Neuronal stem cell (in vitro differentiated cells): ENCODE data around the gene GPR150. TPM values are rescaled to one million over a fixed set of nuclear protein-coding genes. Genes with fewer than 3 reads are reported as not detected.

Experiments used
- DNase-seq: peaks from one replicate; pipeline ENCODE4 v3.0.0-alpha.2; 2013; ENCODE audit warnings: low spot score
- H2AFZ ChIP-seq: one replicate; pipeline ENCODE4 v1.6.1; 2013; ENCODE audit warnings: mild to moderate bottlenecking, low read length, inconsistent platforms
- H2AK5ac ChIP-seq: 2 replicates; pipeline ENCODE4 v1.6.1; 2013; ENCODE audit warnings: low read depth, mild to moderate bottlenecking, inconsistent platforms, low read length, moderate library complexity, mixed read lengths
- H2BK120ac ChIP-seq: 2 replicates; pipeline ENCODE4 v1.6.1; 2013; ENCODE audit warnings: low read depth, mild to moderate bottlenecking, inconsistent platforms, low read length, moderate library complexity, mixed read lengths
- H2BK12ac ChIP-seq: one replicate; pipeline ENCODE4 v1.6.1; 2013; ENCODE audit warnings: low read length, inconsistent platforms
- H2BK15ac ChIP-seq: 2 replicates; pipeline ENCODE4 v1.6.1; 2013; ENCODE audit warnings: mild to moderate bottlenecking, low read length, inconsistent platforms, mixed read lengths
- H2BK5ac ChIP-seq: one replicate; pipeline ENCODE4 v1.6.1; 2013; ENCODE audit warnings: inconsistent platforms, mild to moderate bottlenecking, low read length, moderate library complexity
- H3K14ac ChIP-seq: one replicate; pipeline ENCODE4 v1.6.1; 2013; ENCODE audit warnings: low read length, inconsistent platforms
- H3K18ac ChIP-seq: 2 replicates; pipeline ENCODE4 v1.6.1; 2013; ENCODE audit warnings: low read length, inconsistent platforms
- H3K23ac ChIP-seq: 2 replicates; pipeline ENCODE4 v1.6.1; 2013; ENCODE audit warnings: low read depth, mild to moderate bottlenecking, mixed read lengths, low read length, inconsistent platforms; ENCODE audit not compliant: poor library complexity
- H3K27ac ChIP-seq: replicated peaks from 3 replicates; pipeline ENCODE4 v1.5.1; 2013; ENCODE audit warnings: low read length, inconsistent platforms
- H3K27me3 ChIP-seq, 3 experiments: 2 replicates each; pipeline ENCODE4 v1.6.1; 2013; ENCODE audit warnings: low read length in 3 of 3, mild to moderate bottlenecking in 2 of 3, inconsistent platforms in 1 of 3, low read depth in 1 of 3, mixed read lengths in 1 of 3, moderate library complexity in 1 of 3; ENCODE audit not compliant: control insufficient read depth in 3 of 3, insufficient read depth in 3 of 3
- H3K36me3 ChIP-seq, 2 donors: replicated peaks in 1 of 2; 2 replicates each; pipeline ENCODE4 v1.6.1; 2013; ENCODE audit warnings: low read length in 2 of 2; ENCODE audit not compliant: control insufficient read depth in 2 of 2, insufficient read depth in 2 of 2
- H3K4ac ChIP-seq: 2 replicates; pipeline ENCODE4 v1.6.1; 2013; ENCODE audit warnings: inconsistent platforms, mild to moderate bottlenecking, low read length, moderate library complexity
- H3K4me1 ChIP-seq, 2 donors: 1 replicate in 1 of 2; 2 replicates in 1 of 2; pipeline ENCODE4 v1.6.1; 2013; ENCODE audit warnings: low read length in 2 of 2, low read depth in 1 of 2; ENCODE audit not compliant: control insufficient read depth in 2 of 2, insufficient read depth in 1 of 2
- H3K4me2 ChIP-seq: one replicate; pipeline ENCODE4 v1.6.1; 2013; ENCODE audit warnings: mild to moderate bottlenecking, low read length, inconsistent platforms; ENCODE audit not compliant: insufficient read depth, poor library complexity, severe bottlenecking
- H3K4me3 ChIP-seq, 2 donors: 2 replicates each; pipeline ENCODE4 v1.5.1; 2013; ENCODE audit warnings: low read length in 2 of 2, mild to moderate bottlenecking in 2 of 2, inconsistent platforms in 1 of 2, moderate library complexity in 1 of 2
- H3K79me1 ChIP-seq: one replicate; pipeline ENCODE4 v1.6.1; 2013; ENCODE audit warnings: low read depth, mild to moderate bottlenecking, inconsistent platforms, low read length, moderate library complexity
- H3K9ac ChIP-seq: one replicate; pipeline ENCODE4 v1.6.1; 2013; ENCODE audit warnings: mild to moderate bottlenecking, low read depth, low read length, inconsistent platforms; ENCODE audit not compliant: poor library complexity
- H3K9me3 ChIP-seq, 2 donors: replicated peaks in 1 of 2; 2 replicates each; pipeline versions ENCODE3 to v1.6.1; 2013; ENCODE audit warnings: low read length in 2 of 2, mild to moderate bottlenecking in 2 of 2, inconsistent platforms in 1 of 2, low read depth in 1 of 2, mixed read lengths in 1 of 2, moderate library complexity in 1 of 2; ENCODE audit not compliant: control insufficient read depth in 2 of 2, insufficient read depth in 1 of 2
- H4K8ac ChIP-seq: one replicate; pipeline ENCODE4 v1.6.1; 2013; ENCODE audit warnings: low read depth, mild to moderate bottlenecking, inconsistent platforms, low read length, moderate library complexity
- H4K91ac ChIP-seq: one replicate; pipeline ENCODE4 v1.6.1; 2013; ENCODE audit warnings: low read length, low read depth, mild to moderate bottlenecking, inconsistent platforms; ENCODE audit not compliant: poor library complexity
- WGBS, 2 donors: extraction: QIAGEN DNeasy Blood & Tissue Kit; methylation state at CpG; one replicate each; pipeline ENCODE4 v1.1.7; 2013; ENCODE audit warnings: missing lambda C conversion rate in 2 of 2, mixed read lengths in 1 of 2; ENCODE audit not compliant: insufficient read length in 2 of 2, insufficient replicate concordance in 1 of 2; ENCODE audit errors: extremely low coverage in 2 of 2; 5-methylcytosine and 5-hydroxymethylcytosine counted together
- polyA plus RNA-seq, 2 experiments: library from polyadenylated mRNA; stranded (reverse); fragments of 200-250 nt; gene quantifications; one replicate each; pipeline ENCODE4 v1.2.3, GENCODE V29; 2013

The GPR150 gene
- 0.22 TPM for polyA plus RNA-seq (2013, experiment 1 of 2)
- 0.21 TPM for polyA plus RNA-seq (2013, experiment 2 of 2)

DNA sequence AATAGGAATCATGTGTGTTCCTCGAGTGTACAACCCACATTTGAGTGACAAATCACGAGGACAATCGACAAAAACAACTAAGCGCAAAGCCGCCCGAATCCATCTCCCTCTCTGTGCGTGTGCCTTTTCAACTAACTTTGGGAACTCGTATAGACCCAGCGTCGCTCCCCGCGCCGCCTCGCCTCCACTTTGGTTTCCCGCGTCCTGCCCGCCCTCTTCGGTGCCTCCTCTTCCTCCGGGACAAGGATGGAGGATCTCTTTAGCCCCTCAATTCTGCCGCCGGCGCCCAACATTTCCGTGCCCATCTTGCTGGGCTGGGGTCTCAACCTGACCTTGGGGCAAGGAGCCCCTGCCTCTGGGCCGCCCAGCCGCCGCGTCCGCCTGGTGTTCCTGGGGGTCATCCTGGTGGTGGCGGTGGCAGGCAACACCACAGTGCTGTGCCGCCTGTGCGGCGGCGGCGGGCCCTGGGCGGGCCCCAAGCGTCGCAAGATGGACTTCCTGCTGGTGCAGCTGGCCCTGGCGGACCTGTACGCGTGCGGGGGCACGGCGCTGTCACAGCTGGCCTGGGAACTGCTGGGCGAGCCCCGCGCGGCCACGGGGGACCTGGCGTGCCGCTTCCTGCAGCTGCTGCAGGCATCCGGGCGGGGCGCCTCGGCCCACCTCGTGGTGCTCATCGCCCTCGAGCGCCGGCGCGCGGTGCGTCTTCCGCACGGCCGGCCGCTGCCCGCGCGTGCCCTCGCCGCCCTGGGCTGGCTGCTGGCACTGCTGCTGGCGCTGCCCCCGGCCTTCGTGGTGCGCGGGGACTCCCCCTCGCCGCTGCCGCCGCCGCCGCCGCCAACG, at the start of gene GPR150:
GPR150 (plus strand) TSS at position 58 of the 840 bp plus-strand sequence; CDS start at position 247, 189 bp downstream.
- peak; percentile 30 for DNase-seq

DNA sequence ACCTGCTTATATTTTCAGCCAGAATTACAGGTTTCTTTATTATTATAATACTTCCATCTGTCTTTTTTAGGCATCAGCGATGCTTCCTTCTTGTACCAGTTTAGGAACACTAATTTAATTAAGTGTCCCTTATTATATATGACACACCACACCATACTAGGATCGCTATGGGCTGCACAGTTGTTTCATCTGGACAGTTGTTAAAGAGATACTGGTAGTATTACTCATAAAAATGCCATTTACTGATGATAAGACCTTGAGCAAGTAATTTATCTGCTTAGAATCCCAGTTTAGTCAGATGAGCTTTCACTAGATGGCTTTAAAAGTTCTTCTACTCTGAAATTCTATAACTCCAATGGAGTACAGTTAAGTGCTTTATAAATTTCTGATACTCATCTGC, 47.9 kb upstream of the GPR150 start:
- H2AK5ac ChIP-seq, result no peak overlapping the region
- no peak overlapping the region for H3K4me2 ChIP-seq
- peaks cover 0 to 7% of the 10 kb centered on the region in 2 donors for H3K36me3 ChIP-seq
- no peak overlapping the region for H3K4ac ChIP-seq
- H3K4me3 ChIP-seq, result no peak overlapping the region
- no peak overlapping the region for H3K9ac ChIP-seq
- no peaks in the 10 kb centered on the region for H3K4me1 ChIP-seq
- H3K23ac ChIP-seq, result no peak overlapping the region
- H2BK15ac ChIP-seq, result no peak overlapping the region
- no peak for DNase-seq
- no peak overlapping the region for H3K27ac ChIP-seq
- no peak overlapping the region for H4K8ac ChIP-seq
- H2AFZ ChIP-seq, result no peak overlapping the region
- no peak overlapping the region for H2BK12ac ChIP-seq
- H2BK5ac ChIP-seq, result no peak overlapping the region
- H3K79me1 ChIP-seq, result no peaks in the 10 kb centered on the region
- no peaks in the 10 kb centered on the region for H3K9me3 ChIP-seq
- no peak overlapping the region for H3K14ac ChIP-seq
- no peak overlapping the region for H3K18ac ChIP-seq
- no CpG with 5 or more reads among the region's 2 CpGs for WGBS, 2 donors
- H3K27me3 ChIP-seq, result no peaks in the 10 kb centered on the region
- no peak overlapping the region for H2BK120ac ChIP-seq
- no peak overlapping the region for H4K91ac ChIP-seq

More for the DNA sequence above, at the start of gene GPR150:
- peak within 1 kb of the TSS; percentile 61 for H3K4ac ChIP-seq
- H4K8ac ChIP-seq, result no peak within 1 kb of the TSS
- peak within 1 kb of the TSS; percentile 96 for H3K18ac ChIP-seq
- peak within 1 kb of the TSS; percentile 48 to 82 for H3K4me3 ChIP-seq
- H2BK12ac ChIP-seq, result peak within 1 kb of the TSS; percentile 66
- no peak within 1 kb of the TSS for H2AK5ac ChIP-seq
- no CpG with 5 or more reads among the region's 85 CpGs for WGBS, 2 donors
- H3K36me3 ChIP-seq, result no peaks in the 10 kb centered on the region
- peak within 1 kb of the TSS; percentile 91 for H3K14ac ChIP-seq
- H2BK120ac ChIP-seq, result peak within 1 kb of the TSS; percentile 83
- peak within 1 kb of the TSS; percentile 98 for H3K4me2 ChIP-seq
- H2BK5ac ChIP-seq, result peak within 1 kb of the TSS; percentile 27
- peak within 1 kb of the TSS; percentile 92 for H2BK15ac ChIP-seq
- H3K9me3 ChIP-seq, result peaks cover 0 to 8% of the 10 kb centered on the region in 2 donors
- peak within 1 kb of the TSS; percentile 44 for H3K23ac ChIP-seq
- no peaks in the 10 kb centered on the region for H3K79me1 ChIP-seq
- peaks cover 4 to 7% of the 10 kb centered on the region in 2 donors for H3K4me1 ChIP-seq
- H3K27ac ChIP-seq, result no peak within 1 kb of the TSS
- peaks cover 13 to 84% (median 42%) of the 10 kb centered on the region in 3 experiments for H3K27me3 ChIP-seq
- H2AFZ ChIP-seq, result peak within 1 kb of the TSS; percentile 100
- peak within 1 kb of the TSS; percentile 90 for H3K9ac ChIP-seq
- H4K91ac ChIP-seq, result peak within 1 kb of the TSS; percentile 54

DNA sequence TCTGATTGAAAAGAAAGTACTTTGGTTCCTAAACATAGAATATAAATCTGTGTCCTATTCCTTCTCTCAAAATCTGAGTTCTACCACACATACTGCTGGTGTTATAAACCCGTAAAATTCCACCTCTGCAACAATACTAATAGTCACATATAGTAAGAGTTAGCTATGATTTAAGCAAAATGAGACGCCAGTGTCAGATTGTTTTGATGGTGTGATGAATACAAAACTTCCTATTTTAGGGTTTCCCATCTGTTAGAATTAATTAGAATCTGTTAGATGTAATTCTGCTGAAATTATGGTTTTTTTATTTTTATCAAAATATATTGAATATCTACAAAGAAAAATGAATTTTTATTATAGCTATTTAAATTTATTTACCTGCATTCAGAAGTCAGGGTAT, 38.3 kb upstream of the GPR150 start:
- H3K4ac ChIP-seq, result no peak overlapping the region
- H3K36me3 ChIP-seq, result no peaks in the 10 kb centered on the region
- no peak for DNase-seq
- no CpG with 5 or more reads among the region's 2 CpGs for WGBS, 2 donors
- H3K23ac ChIP-seq, result no peak overlapping the region
- no peak overlapping the region for H2BK15ac ChIP-seq
- H4K8ac ChIP-seq, result no peak overlapping the region
- no peaks in the 10 kb centered on the region for H3K79me1 ChIP-seq
- no peak overlapping the region for H3K4me2 ChIP-seq
- H2BK12ac ChIP-seq, result no peak overlapping the region
- no peak overlapping the region for H2BK5ac ChIP-seq
- no peak overlapping the region for H2BK120ac ChIP-seq
- no peak overlapping the region for H3K18ac ChIP-seq
- no peaks in the 10 kb centered on the region for H3K4me1 ChIP-seq
- no peak overlapping the region for H3K4me3 ChIP-seq
- no peak overlapping the region for H2AFZ ChIP-seq
- H3K9me3 ChIP-seq, result no peaks in the 10 kb centered on the region
- H3K27me3 ChIP-seq, result no peaks in the 10 kb centered on the region
- no peak overlapping the region for H3K27ac ChIP-seq
- H4K91ac ChIP-seq, result no peak overlapping the region
- no peak overlapping the region for H3K14ac ChIP-seq
- no peak overlapping the region for H3K9ac ChIP-seq
- H2AK5ac ChIP-seq, result no peak overlapping the region

DNA sequence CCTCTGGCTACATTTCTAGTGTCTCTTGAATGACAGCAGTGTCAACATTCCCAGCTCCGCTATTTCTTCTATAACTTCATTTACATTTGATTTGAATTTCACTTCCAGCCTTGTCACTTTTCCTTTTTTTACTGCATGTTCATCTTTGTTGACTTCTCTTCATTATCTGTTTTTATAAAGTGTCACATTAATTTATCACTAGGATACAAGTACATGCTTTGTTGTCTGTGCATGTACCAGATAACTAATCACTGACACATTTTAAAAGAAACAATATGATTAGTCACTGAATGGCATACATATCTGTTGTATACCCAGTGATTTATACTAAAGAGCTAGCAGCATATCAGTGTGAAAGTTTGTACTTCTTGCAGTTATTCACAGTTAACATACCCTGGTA, 35.9 kb upstream of the GPR150 start:
- H2BK5ac ChIP-seq, result no peak overlapping the region
- no peak overlapping the region for H3K4me3 ChIP-seq
- no peaks in the 10 kb centered on the region for H3K79me1 ChIP-seq
- H3K9me3 ChIP-seq, result no peaks in the 10 kb centered on the region
- no peak overlapping the region for H2BK15ac ChIP-seq
- H3K18ac ChIP-seq, result no peak overlapping the region
- no peak overlapping the region for H2AK5ac ChIP-seq
- no peak overlapping the region for H3K9ac ChIP-seq
- no peak overlapping the region for H3K23ac ChIP-seq
- no peaks in the 10 kb centered on the region for H3K27me3 ChIP-seq
- H2BK12ac ChIP-seq, result no peak overlapping the region
- no peaks in the 10 kb centered on the region for H3K36me3 ChIP-seq
- no peaks in the 10 kb centered on the region for H3K4me1 ChIP-seq
- H4K8ac ChIP-seq, result no peak overlapping the region
- DNase-seq, result no peak
- H3K27ac ChIP-seq, result no peak overlapping the region
- no peak overlapping the region for H2BK120ac ChIP-seq
- H3K14ac ChIP-seq, result no peak overlapping the region
- no peak overlapping the region for H4K91ac ChIP-seq
- H3K4me2 ChIP-seq, result no peak overlapping the region
- no peak overlapping the region for H3K4ac ChIP-seq
- no CpG with 5 or more reads among the region's 1 CpG for WGBS, 2 donors
- H2AFZ ChIP-seq, result no peak overlapping the region
